K562 (cell line): ENCODE measurements around the gene NOD1. TPM values are rescaled to one million over a fixed set of nuclear protein-coding genes. Genes with fewer than 3 reads are reported as not detected.

ENCODE experiments used
- ATAC-seq: fragments of 200-7000 bp; cut with Tn5 transposase; 3 replicates; pipeline ENCODE4 v1.9.1; 2020; ENCODE audit warnings: moderate library complexity
- BruUV-seq: library from RNA; stranded (reverse); fragments of 400-500 nt; replicated peaks from 2 replicates; lab custom pipeline; 2021; lab: Mats Ljungman, UMichigan
- CTCF ChIA-PET: fragments of 300-600 bp; formaldehyde crosslinking; extraction: SDS; loops from one replicate; lab custom pipeline; 2021; ENCODE audit warnings: low intra/inter-chr PET ratio; lab: Yijun Ruan, JAX
- POLR2A ChIA-PET: fragments of 300-600, 350-650 bp; sonication (Branson Sonifier 250); formaldehyde crosslinking; extraction: SDS; loops from one replicate; lab custom pipeline; 2021; ENCODE audit warnings: antibody characterized with exemption, inconsistent platforms; lab: Yijun Ruan, JAX
- DNase-seq, 4 experiments: peaks; one replicate each; pipeline versions ENCODE4 v3.0.0 to v3.0.0-alpha.2; 2011 to 2018; ENCODE audit warnings: low spot score in 3 of 4, mixed read lengths in 3 of 4; ENCODE audit errors: extremely low read depth in 1 of 4
- FAIRE-seq: peaks from 2 replicates; lab custom pipeline; 2011; peaks lifted over from hg19 to GRCh38; lab: Jason Lieb, UNC
- H2AFZ ChIP-seq: 2 replicates; pipeline ENCODE4 v1.6.0; 2011; ENCODE audit warnings: low read depth, low read length, control low read depth, inconsistent platforms
- H3K27ac ChIP-seq: fragments of 200-600 bp; 3 replicates; pipeline ENCODE4 v1.8.0; 2011; ENCODE audit warnings: low read depth, mild to moderate bottlenecking, control low read depth, inconsistent platforms, low read length, moderate library complexity, mixed read lengths; ENCODE audit errors: extremely low read depth
- H3K27me3 ChIP-seq, 2 experiments: fragments of 300-600 bp in 1 of 2; 2 replicates in 1 of 2; 3 replicates in 1 of 2; pipeline versions ENCODE4 v1.6.0 to v1.8.0; 2011; ENCODE audit warnings: inconsistent platforms in 2 of 2, low read length in 2 of 2, mild to moderate bottlenecking in 1 of 2, mixed read lengths in 1 of 2, moderate library complexity in 1 of 2; ENCODE audit not compliant: control insufficient read depth in 2 of 2, insufficient read depth in 2 of 2
- H3K36me3 ChIP-seq: fragments of 300-600 bp; 3 replicates; pipeline ENCODE4 v1.8.0; 2011; ENCODE audit warnings: mild to moderate bottlenecking, low read length, inconsistent platforms; ENCODE audit not compliant: control insufficient read depth, insufficient read depth
- H3K4me1 ChIP-seq, 2 experiments: fragments of 200-600 bp in 1 of 2; replicated peaks in 1 of 2; 2 replicates in 1 of 2; 3 replicates in 1 of 2; pipeline versions ENCODE4 v1.5.1 to v1.8.0; 2011; ENCODE audit warnings: inconsistent platforms in 2 of 2, low read length in 2 of 2, mild to moderate bottlenecking in 1 of 2, mixed read lengths in 1 of 2, moderate library complexity in 1 of 2; ENCODE audit not compliant: control insufficient read depth in 2 of 2, insufficient read depth in 2 of 2
- H3K4me2 ChIP-seq: 2 replicates; pipeline ENCODE4 v1.6.1; 2011; ENCODE audit warnings: low read length, control low read depth, inconsistent platforms, mixed read lengths; ENCODE audit not compliant: insufficient read depth
- H3K4me3 ChIP-seq: fragments of 200-600 bp; sonication (generic), shearing (Covaris generic); 2 replicates; pipeline ENCODE4 v1.5.1; 2016; ENCODE audit warnings: control low read depth, inconsistent platforms
- H3K79me2 ChIP-seq: fragments of 200-600 bp; 3 replicates; pipeline ENCODE4 v1.8.0; 2011; ENCODE audit warnings: low read length, inconsistent platforms; ENCODE audit not compliant: control insufficient read depth, insufficient read depth
- H3K9ac ChIP-seq, 2 experiments: 2 replicates each; pipeline versions ENCODE4 v1.6.0 to v1.6.1; 2011; ENCODE audit warnings: low read depth in 2 of 2, low read length in 2 of 2, control low read depth in 1 of 2, inconsistent platforms in 1 of 2, mild to moderate bottlenecking in 1 of 2, mixed read lengths in 1 of 2; ENCODE audit not compliant: insufficient read depth in 1 of 2
- H3K9me1 ChIP-seq: one replicate; pipeline ENCODE4 v1.6.0; 2011; ENCODE audit warnings: inconsistent platforms, mild to moderate bottlenecking, low read length, moderate library complexity; ENCODE audit not compliant: control insufficient read depth, insufficient read depth
- H3K9me3 ChIP-seq: replicated peaks from 2 replicates; pipeline ENCODE4 v1.5.1; 2011; ENCODE audit warnings: low read depth, low read length, inconsistent platforms; ENCODE audit not compliant: control insufficient read depth, insufficient read depth
- H4K20me1 ChIP-seq: replicated peaks from 2 replicates; pipeline ENCODE4 v1.6.1; 2011; ENCODE audit warnings: low read length, inconsistent platforms, mixed read lengths; ENCODE audit not compliant: control insufficient read depth, insufficient read depth
- CCNT2 ChIP-seq: IDR thresholded peaks from 2 replicates; pipeline ENCODE4 v1.6.1; 2011; ENCODE audit warnings: borderline replicate concordance, low read depth, mild to moderate bottlenecking, moderate library complexity, mixed read lengths, low read length; ENCODE audit not compliant: insufficient read length; ENCODE audit errors: extremely low read depth
- CXXC5 ChIP-seq: fragments of 250-450 bp; sonication (Bioruptor Pico); IDR thresholded peaks from 2 replicates; pipeline ENCODE4 v1.8.0; 2022; ENCODE audit warnings: inconsistent platforms, mild to moderate bottlenecking, moderate library complexity
- PKNOX1 ChIP-seq: fragments of 450-650 bp; IDR thresholded peaks from 2 replicates; pipeline ENCODE4 v1.6.1; 2016
- RBM17 ChIP-seq: fragments of 200-400 bp; formaldehyde crosslinking; IDR thresholded peaks from 2 replicates; pipeline ENCODE4 v1.6.1; 2017; ENCODE audit warnings: low read depth, mild to moderate bottlenecking, low read length, borderline replicate concordance
- SRSF3 ChIP-seq: fragments of 200-400 bp; formaldehyde crosslinking; IDR thresholded peaks from 2 replicates; pipeline ENCODE4 v1.6.1; 2016; ENCODE audit warnings: mild to moderate bottlenecking, low read length, moderate library complexity; ENCODE audit not compliant: insufficient read depth
- TSHZ1 ChIP-seq: fragments of 250-450 bp; sonication (Bioruptor Pico); IDR thresholded peaks from 2 replicates; pipeline ENCODE4 v1.4.0; 2020; ENCODE audit warnings: mild to moderate bottlenecking, moderate library complexity
- ZNF274 ChIP-seq: IDR thresholded peaks from 2 replicates; pipeline ENCODE4 v1.6.1; 2011; ENCODE audit warnings: low read depth, mild to moderate bottlenecking, low read length, moderate library complexity, borderline replicate concordance
- ZNF311 ChIP-seq: fragments of 250-450 bp; sonication (Bioruptor Pico); IDR thresholded peaks from 2 replicates; pipeline ENCODE4 v1.4.0; 2020; ENCODE audit warnings: mild to moderate bottlenecking, moderate library complexity
- ZZZ3 ChIP-seq: fragments of 450-650 bp; IDR thresholded peaks from 2 replicates; pipeline ENCODE4 v1.6.1; 2016; ENCODE audit warnings: antibody characterized with exemption, mild to moderate bottlenecking, moderate library complexity
- WGBS: fragments of 100-300 bp; shearing (Covaris generic); methylation state at CpG from one replicate; pipeline ENCODE4 v1.1.6; 2016; ENCODE audit warnings: low coverage, mixed read lengths; ENCODE audit not compliant: insufficient coverage; ENCODE audit errors: missing lambda C conversion rate; 5-methylcytosine and 5-hydroxymethylcytosine counted together
- in situ Hi-C: fragments of 300-500 bp; cut with MboI; formaldehyde crosslinking; loops from 4 replicates; pipeline ENCODE4 v1.15.0; 2018; ENCODE audit warnings: inconsistent platforms, mixed read lengths
- intact Hi-C: fragments of 100-400 bp; cut with micrococcal nuclease; formaldehyde crosslinking; loops from 2 replicates; pipeline ENCODE4 v1.14.2; 2022
- polyA plus RNA-seq, 8 experiments: library from polyadenylated mRNA; depleted of rRNA in 4 of 8; stranded (reverse) in 5 of 8; unstranded in 3 of 8; fragments of >200 nt; fragmentation: Nextera tagmentation in 2 of 8; fragmentation: Illumina TruSeq in 1 of 8; extraction: Ambion mirVana in 2 of 8; extraction: Trizol in 1 of 8; gene quantifications; 2 replicates each; pipeline versions ENCODE4 v1.2.1 to v1.2.3, GENCODE V29; 2011 to 2014; ENCODE audit warnings: inconsistent platforms in 1 of 8, missing spikeins in 1 of 8
- total RNA-seq, 7 experiments: library from RNA; depleted of rRNA in 6 of 7; stranded (reverse); fragments of >200 nt in 6 of 7; fragmentation: Illumina TruSeq in 2 of 7; extraction: Trizol in 2 of 7; gene quantifications; 2 replicates each; pipeline versions ENCODE4 v1.2.1 to v1.2.3, GENCODE V29; 2011 to 2021; ENCODE audit warnings: low replicate concordance in 1 of 7

The NOD1 gene
- total and polyA plus RNA-seq, 9 of the 15 experiments (the other 6 are each of a cell fraction or from before 2014, with no cell fraction given): 0.34 to 7.1 (median 4.7) TPM

- in situ Hi-C loops (no loop called here), intact Hi-C loops (no loop called here)
- Histone ChIP-seq H3K79me2 (no peaks in the 10 kb centered on the region), H3K9ac (no peak overlapping the region; a peak in 1 of 4 replicates), H2AFZ (no peak overlapping the region), H3K4me2 (no peak overlapping the region), H3K36me3 (0 out of 3 replicates have a peak, but pooled peaks cover 3% of the 10 kb centered on the region), H3K9me3 (no peaks in the 10 kb centered on the region), H3K27ac (no peak overlapping the region), H3K4me3 (no peak overlapping the region), H3K27me3 (no peaks in the 10 kb centered on the region), H3K9me1 (no peaks in the 10 kb centered on the region), H3K4me1 (peaks cover 0 to 4% of the 10 kb centered on the region in 2 experiments; a peak in 1 of 5 replicates), H4K20me1 (no peaks in the 10 kb centered on the region)
- ChIA-PET POLR2A (no interaction called here), CTCF (no interaction called here)
- 68% methylated on average over 21 of the region's 29 CpGs for WGBS
- FAIRE-seq (no peak), DNase-seq (no peak), ATAC-seq (no peak)
- TF ChIP-seq CCNT2: no peak
- TF ChIP-seq ZNF311: no peak
- TF ChIP-seq CXXC5 (CRISPR knock-in tag): no peak
- TF ChIP-seq PKNOX1: no peak
- no peak for TF ChIP-seq ZZZ3
- no peak for TF ChIP-seq SRSF3
- no peak for TF ChIP-seq RBM17
- no peak for TF ChIP-seq TSHZ1 (CRISPR knock-in tag)
- no peak for TF ChIP-seq ZNF274
- BruUV-seq: no TSS peak
Measured at GRCh38 chr7:30451539-30452279, 26.9 kb downstream of the NOD1 start.
